Measurements from ENCODE around the gene PARVB.

GRCh38 chr22:44195189-44195871, 171.2 kb downstream of the PARVB start:
- TF ChIP-seq CTCF (IDR thresholded peaks at IDR 0.05) (no peak), EZH2 (IDR thresholded peaks at IDR 0.05) (no peak), EZH2phosphoT487 (IDR thresholded peaks at IDR 0.05) (no peak)

All from neural progenitor cell (in vitro differentiated cells).